IMR-90 (cell line): ENCODE measurements around the gene SLC8A3. TPM values are rescaled to one million over a fixed set of nuclear protein-coding genes. Genes with fewer than 3 reads are reported as not detected.

Experiments
- ATAC-seq: fragments of 200-7000 bp; cut with Tn5 transposase; 2 replicates; pipeline ENCODE4 v1.9.1; 2020; ENCODE audit warnings: low read depth, mild to moderate bottlenecking, moderate library complexity
- BruUV-seq: library from RNA; stranded (reverse); fragments of 400-500 nt; replicated peaks from 2 replicates; lab custom pipeline; 2021; lab: Mats Ljungman, UMichigan
- CTCF ChIA-PET: fragments of 300-600 bp; formaldehyde crosslinking; extraction: SDS; loops from one replicate; lab custom pipeline; 2021; ENCODE audit warnings: antibody characterized with exemption; lab: Yijun Ruan, JAX
- POLR2A ChIA-PET: fragments of 300-600 bp; sonication (Branson Sonifier 250); formaldehyde crosslinking; loops from one replicate; lab custom pipeline; 2022; ENCODE audit warnings: antibody characterized with exemption; ENCODE audit not compliant: unreplicated experiment; lab: Charles Lee
- DNase-seq: peaks from one replicate; pipeline ENCODE4 v3.0.0; 2013
- H2AFZ ChIP-seq: replicated peaks from 2 replicates; pipeline ENCODE3; 2013; ENCODE audit warnings: low read length, mild to moderate bottlenecking; ENCODE audit not compliant: poor library complexity
- H2AK5ac ChIP-seq: 2 replicates; pipeline ENCODE4 v1.6.1; 2013; ENCODE audit warnings: low read depth, low read length, inconsistent platforms
- H2AK9ac ChIP-seq: replicated peaks from 2 replicates; pipeline ENCODE3; 2013; ENCODE audit warnings: mild to moderate bottlenecking, low read depth, low read length, moderate library complexity; ENCODE audit not compliant: poor library complexity
- H2BK120ac ChIP-seq: 2 replicates; pipeline ENCODE4 v1.6.1; 2013; ENCODE audit warnings: low read depth, low read length, inconsistent platforms
- H2BK15ac ChIP-seq: 3 replicates; pipeline ENCODE4 v1.6.1; 2013; ENCODE audit warnings: low read depth, low read length, inconsistent platforms
- H2BK20ac ChIP-seq: 2 replicates; pipeline ENCODE4 v1.6.1; 2013; ENCODE audit warnings: low read depth, mild to moderate bottlenecking, inconsistent platforms, low read length, moderate library complexity
- H2BK5ac ChIP-seq: 2 replicates; pipeline ENCODE4 v1.6.1; 2013; ENCODE audit warnings: mild to moderate bottlenecking, low read depth, low read length, inconsistent platforms; ENCODE audit not compliant: poor library complexity, severe bottlenecking
- H3K14ac ChIP-seq: replicated peaks from 2 replicates; pipeline ENCODE4 v1.6.1; 2013; ENCODE audit warnings: low read depth, low read length, inconsistent platforms
- H3K18ac ChIP-seq: 2 replicates; pipeline ENCODE4 v1.6.1; 2013; ENCODE audit warnings: low read depth, low read length, control low read depth
- H3K23ac ChIP-seq: 2 replicates; pipeline ENCODE4 v1.6.1; 2013; ENCODE audit warnings: low read depth, low read length, inconsistent platforms
- H3K27ac ChIP-seq: 2 replicates; pipeline ENCODE4 v1.5.1; 2013; ENCODE audit warnings: mild to moderate bottlenecking, control low read depth, low read length; ENCODE audit not compliant: insufficient read depth
- H3K27me3 ChIP-seq: 2 replicates; pipeline ENCODE4 v1.6.1; 2013; ENCODE audit warnings: low read length; ENCODE audit not compliant: control insufficient read depth, insufficient read depth
- H3K36me3 ChIP-seq: 2 replicates; pipeline ENCODE4 v1.6.1; 2013; ENCODE audit warnings: low read length, mixed read lengths; ENCODE audit not compliant: control insufficient read depth, insufficient read depth
- H3K4ac ChIP-seq: 2 replicates; pipeline ENCODE4 v1.6.1; 2013; ENCODE audit warnings: low read depth, low read length, inconsistent platforms
- H3K4me1 ChIP-seq: 2 replicates; pipeline ENCODE4 v1.6.1; 2013; ENCODE audit warnings: low read length, mixed read lengths; ENCODE audit not compliant: control insufficient read depth, insufficient read depth
- H3K4me2 ChIP-seq: 2 replicates; pipeline ENCODE4 v1.6.1; 2013; ENCODE audit warnings: low read depth, mild to moderate bottlenecking, control low read depth, low read length, moderate library complexity
- H3K4me3 ChIP-seq: 2 replicates; pipeline ENCODE4 v1.5.1; 2013; ENCODE audit warnings: low read depth, mild to moderate bottlenecking, control low read depth, low read length, moderate library complexity; ENCODE audit not compliant: insufficient read depth
- H3K56ac ChIP-seq: 2 replicates; pipeline ENCODE4 v1.6.1; 2013; ENCODE audit warnings: low read length, inconsistent platforms; ENCODE audit not compliant: insufficient read depth; ENCODE audit errors: extremely low read depth
- H3K79me1 ChIP-seq, 2 experiments: 2 replicates each; pipeline ENCODE4 v1.6.1; 2013; ENCODE audit warnings: low read length in 2 of 2, inconsistent platforms in 1 of 2, low read depth in 1 of 2
- H3K9ac ChIP-seq: 2 replicates; pipeline ENCODE4 v1.6.1; 2013; ENCODE audit warnings: low read depth, low read length, control low read depth
- H3K9me1 ChIP-seq: 2 replicates; pipeline ENCODE4 v1.6.1; 2013; ENCODE audit warnings: low read length, inconsistent platforms; ENCODE audit not compliant: insufficient read depth
- H3K9me3 ChIP-seq: 2 replicates; pipeline ENCODE4 v1.6.1; 2013; ENCODE audit warnings: low read length; ENCODE audit not compliant: control insufficient read depth, insufficient read depth
- H4K20me1 ChIP-seq: 2 replicates; pipeline ENCODE4 v1.6.1; 2013; ENCODE audit warnings: low read length, inconsistent platforms; ENCODE audit not compliant: insufficient read depth
- H4K5ac ChIP-seq: 2 replicates; pipeline ENCODE4 v1.6.1; 2013; ENCODE audit warnings: mild to moderate bottlenecking, low read depth, low read length, control low read depth
- H4K8ac ChIP-seq, 2 experiments: 2 replicates each; pipeline ENCODE4 v1.6.1; 2013; ENCODE audit warnings: low read depth in 2 of 2, low read length in 2 of 2, control low read depth in 1 of 2, inconsistent platforms in 1 of 2
- H4K91ac ChIP-seq: 2 replicates; pipeline ENCODE4 v1.6.1; 2013; ENCODE audit warnings: low read depth, low read length, inconsistent platforms; ENCODE audit not compliant: insufficient read depth
- BHLHE40 ChIP-seq: fragments of 150-350 bp; IDR thresholded peaks from 2 replicates; pipeline ENCODE4 v1.6.1; 2016; ENCODE audit warnings: mild to moderate bottlenecking, low read depth, low read length
- CEBPB ChIP-seq: IDR thresholded peaks from 2 replicates; pipeline ENCODE4 v1.6.1; 2012; ENCODE audit warnings: low read depth, low read length, improper control_type of control experiment
- CHD1 ChIP-seq: IDR thresholded peaks from 2 replicates; pipeline ENCODE4 v1.6.1; 2012; ENCODE audit warnings: low read depth, low read length, improper control_type of control experiment
- ELK1 ChIP-seq: fragments of 150-350 bp; IDR thresholded peaks from 2 replicates; pipeline ENCODE4 v1.6.1; 2016; ENCODE audit warnings: low read depth, mild to moderate bottlenecking, low read length, moderate library complexity, borderline replicate concordance
- FOS ChIP-seq: fragments of 150-350 bp; IDR thresholded peaks from 2 replicates; pipeline ENCODE4 v1.6.1; 2016; ENCODE audit warnings: low read depth, low read length
- MAFK ChIP-seq: IDR thresholded peaks from 2 replicates; pipeline ENCODE4 v1.6.1; 2012; ENCODE audit warnings: low read depth, low read length, improper control_type of control experiment
- MAZ ChIP-seq: IDR thresholded peaks from 2 replicates; pipeline ENCODE4 v1.6.1; 2012; ENCODE audit warnings: low read depth, mild to moderate bottlenecking, low read length, improper control_type of control experiment, moderate library complexity, borderline replicate concordance
- MXI1 ChIP-seq: IDR thresholded peaks from 2 replicates; pipeline ENCODE4 v1.6.1; 2012; ENCODE audit warnings: low read depth, mild to moderate bottlenecking, low read length, moderate library complexity, borderline replicate concordance
- NFE2L2 ChIP-seq: fragments of 150-350 bp; IDR thresholded peaks from 2 replicates; pipeline ENCODE4 v1.6.1; 2016; ENCODE audit warnings: low read depth, mild to moderate bottlenecking, low read length
- POLR2A ChIP-seq: IDR thresholded peaks from 2 replicates; pipeline ENCODE4 v1.6.1; 2012; ENCODE audit warnings: mild to moderate bottlenecking, low read depth, low read length
- RAD21 ChIP-seq: IDR thresholded peaks from 2 replicates; pipeline ENCODE4 v1.6.1; 2012; ENCODE audit warnings: low read length, improper control_type of control experiment
- RCOR1 ChIP-seq: IDR thresholded peaks from 2 replicates; pipeline ENCODE4 v1.6.1; 2012; ENCODE audit warnings: mild to moderate bottlenecking, low read length, improper control_type of control experiment; ENCODE audit not compliant: insufficient replicate concordance
- RFX5 ChIP-seq: IDR thresholded peaks from 2 replicates; pipeline ENCODE4 v1.8.0; 2012; ENCODE audit warnings: low read depth, mild to moderate bottlenecking, low read length, moderate library complexity
- SMC3 ChIP-seq: fragments of 150-350 bp; IDR thresholded peaks from 2 replicates; pipeline ENCODE4 v1.6.1; 2016; ENCODE audit warnings: low read depth, mild to moderate bottlenecking, antibody characterized with exemption, low read length, moderate library complexity
- WGBS, 2 experiments: methylation state at CpG; one replicate each; pipeline versions ENCODE4 v1.1.5 to v1.1.7; 2013; ENCODE audit warnings: missing lambda C conversion rate in 2 of 2; ENCODE audit not compliant: insufficient read length in 1 of 2; ENCODE audit errors: extremely low coverage in 2 of 2; 5-methylcytosine and 5-hydroxymethylcytosine counted together
- dilution Hi-C: fragments of 300-500 bp; cut with HindIII; formaldehyde crosslinking; loops from one replicate; pipeline ENCODE4 v1.14.3; 2018; ENCODE audit warnings: low sequenced_read_pairs; ENCODE audit not compliant: unreplicated experiment
- in situ Hi-C: fragments of 300-500 bp; cut with MboI; formaldehyde crosslinking; loops from 3 replicates; pipeline ENCODE4 v1.14.3; 2019; ENCODE audit warnings: low sequenced_read_pairs, inconsistent platforms, mixed read lengths
- intact Hi-C: fragments of 100-400 bp; cut with micrococcal nuclease; formaldehyde crosslinking; loops from 2 replicates; pipeline ENCODE4 v1.10.0; 2022
- polyA plus RNA-seq, 3 experiments: library from polyadenylated mRNA; depleted of rRNA; stranded (reverse); fragments of >200 nt; gene quantifications; 2 replicates each; pipeline ENCODE4 v1.2.3, GENCODE V29; 2012; ENCODE audit warnings: low replicate concordance in 1 of 3
- total RNA-seq: library from RNA; depleted of rRNA; stranded (reverse); fragments of >200 nt; gene quantifications from 2 replicates; pipeline ENCODE4 v1.2.3, GENCODE V29; 2012
- TF ChIP-seq, protein P1 (sequence below): fragments of 150-350 bp; IDR thresholded peaks from 2 replicates; pipeline ENCODE4 v1.6.1; 2017; ENCODE audit warnings: mild to moderate bottlenecking, antibody characterized with exemption, low read length, low read depth
- TF ChIP-seq, protein P2 (sequence below): conservative IDR thresholded peaks from 2 replicates; pipeline ENCODE4 v1.5.1; 2012; ENCODE audit warnings: mild to moderate bottlenecking, low read depth, low read length, improper control_type of control experiment

Gene SLC8A3
- total and polyA plus RNA-seq, 2 of the 4 experiments (the other 2 are of a cell fraction) = under 0.01 TPM; not detected in 1

DNA sequence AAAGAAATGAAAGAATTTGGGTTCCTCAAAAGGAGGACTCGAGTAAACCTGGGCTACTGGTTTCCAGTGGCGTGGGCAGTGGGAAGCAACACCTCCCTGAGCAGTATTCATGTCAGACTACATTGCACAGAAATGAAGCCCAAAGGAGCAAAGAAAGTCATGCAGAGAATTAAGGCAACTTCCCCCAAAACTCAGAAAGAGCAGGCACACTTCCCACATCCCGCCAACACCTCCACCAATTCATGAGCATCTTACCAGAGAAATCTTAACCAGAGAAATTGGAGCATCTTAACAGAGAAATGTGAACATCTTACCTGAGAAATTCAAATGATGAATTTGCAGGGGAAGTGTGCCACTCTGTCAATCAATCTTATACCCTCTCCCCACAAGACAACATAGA, 36.7 kb downstream of the SLC8A3 start:
- Histone ChIP-seq H3K9me1 (no peaks in the 10 kb centered on the region), H2AK9ac (no peak overlapping the region), H4K20me1 (no peaks in the 10 kb centered on the region), H3K9me3 (no peaks in the 10 kb centered on the region), H3K36me3 (no peaks in the 10 kb centered on the region), H3K23ac (no peak overlapping the region), H3K27me3 (peaks cover 2% of the 10 kb centered on the region; the same call in 1 of the 2 replicates), H3K56ac (no peak overlapping the region), H4K8ac (no peak overlapping the region), H3K4me1 (no peaks in the 10 kb centered on the region), H2BK120ac (no peak overlapping the region), H3K14ac (no peak overlapping the region), H3K9ac (no peak overlapping the region), H3K4ac (no peak overlapping the region), H2BK15ac (no peak overlapping the region), H3K27ac (no peak overlapping the region), H3K18ac (no peak overlapping the region), H3K4me2 (no peak overlapping the region), H3K4me3 (no peak overlapping the region), H3K79me1 (no peaks in the 10 kb centered on the region), H4K5ac (no peak overlapping the region), H2AFZ (no peak overlapping the region), H2BK5ac (no peak overlapping the region), H2BK20ac (no peak overlapping the region), H2AK5ac (no peak overlapping the region), H4K91ac (no peak overlapping the region)
- TF ChIP-seq MAFK (no peak), MXI1 (no peak), CEBPB (no peak), BHLHE40 (no peak), POLR2A (no peak), NFE2L2 (no peak), MAZ (no peak), ELK1 (no peak), RFX5 (no peak), RAD21 (no peak), CHD1 (no peak), SMC3 (no peak), RCOR1 (no peak), FOS (no peak)
- TF ChIP-seq, protein P1, sequence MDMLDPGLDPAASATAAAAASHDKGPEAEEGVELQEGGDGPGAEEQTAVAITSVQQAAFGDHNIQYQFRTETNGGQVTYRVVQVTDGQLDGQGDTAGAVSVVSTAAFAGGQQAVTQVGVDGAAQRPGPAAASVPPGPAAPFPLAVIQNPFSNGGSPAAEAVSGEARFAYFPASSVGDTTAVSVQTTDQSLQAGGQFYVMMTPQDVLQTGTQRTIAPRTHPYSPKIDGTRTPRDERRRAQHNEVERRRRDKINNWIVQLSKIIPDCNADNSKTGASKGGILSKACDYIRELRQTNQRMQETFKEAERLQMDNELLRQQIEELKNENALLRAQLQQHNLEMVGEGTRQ = no peak
- TF ChIP-seq, protein P2, sequence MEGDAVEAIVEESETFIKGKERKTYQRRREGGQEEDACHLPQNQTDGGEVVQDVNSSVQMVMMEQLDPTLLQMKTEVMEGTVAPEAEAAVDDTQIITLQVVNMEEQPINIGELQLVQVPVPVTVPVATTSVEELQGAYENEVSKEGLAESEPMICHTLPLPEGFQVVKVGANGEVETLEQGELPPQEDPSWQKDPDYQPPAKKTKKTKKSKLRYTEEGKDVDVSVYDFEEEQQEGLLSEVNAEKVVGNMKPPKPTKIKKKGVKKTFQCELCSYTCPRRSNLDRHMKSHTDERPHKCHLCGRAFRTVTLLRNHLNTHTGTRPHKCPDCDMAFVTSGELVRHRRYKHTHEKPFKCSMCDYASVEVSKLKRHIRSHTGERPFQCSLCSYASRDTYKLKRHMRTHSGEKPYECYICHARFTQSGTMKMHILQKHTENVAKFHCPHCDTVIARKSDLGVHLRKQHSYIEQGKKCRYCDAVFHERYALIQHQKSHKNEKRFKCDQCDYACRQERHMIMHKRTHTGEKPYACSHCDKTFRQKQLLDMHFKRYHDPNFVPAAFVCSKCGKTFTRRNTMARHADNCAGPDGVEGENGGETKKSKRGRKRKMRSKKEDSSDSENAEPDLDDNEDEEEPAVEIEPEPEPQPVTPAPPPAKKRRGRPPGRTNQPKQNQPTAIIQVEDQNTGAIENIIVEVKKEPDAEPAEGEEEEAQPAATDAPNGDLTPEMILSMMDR = no peak
- BruUV-seq = no TSS peak
- CTCF ChIA-PET = no interaction called here
- in situ Hi-C loops (no loop called here), dilution Hi-C loops (no loop called here), intact Hi-C loops (no loop called here)
- WGBS, 2 experiments = no CpG with 5 or more reads among the region's 3 CpGs
- no peak for ATAC-seq
- no peak for DNase-seq
- POLR2A ChIA-PET = no interaction called here
